Measurements from ENCODE around the gene MNAT1. TPM values are rescaled to one million over a fixed set of nuclear protein-coding genes. Genes with fewer than 3 reads are reported as not detected.

Gene MNAT1
- total RNA-seq, 1 experiment from 2014 or later, result 44.6 TPM

- H3K4me3 Mint-ChIP-seq (ENCODE audit: low read depth, unreplicated experiment), result no peak overlapping the region
- TF ChIP-seq CTCF (IDR thresholded peaks at IDR 0.05; ENCODE audit: unreplicated experiment), result no peak
- no peaks in the 10 kb centered on the region for H3K9me3 Mint-ChIP-seq (ENCODE audit: low read depth, unreplicated experiment)
- no peaks in the 10 kb centered on the region for H3K27me3 Mint-ChIP-seq (ENCODE audit: unreplicated experiment)
- no peak for DNase-seq
- no peak overlapping the region for H3K27ac Mint-ChIP-seq (ENCODE audit: unreplicated experiment)
- H3K4me1 Mint-ChIP-seq (ENCODE audit: low read depth, unreplicated experiment), result peaks cover 18% of the 10 kb centered on the region
- CTCF ChIA-PET, result no interaction called here
- H3K36me3 Mint-ChIP-seq (ENCODE audit: insufficient read depth, unreplicated experiment), result no peaks in the 10 kb centered on the region
- intact Hi-C loops (cut with micrococcal nuclease; ENCODE audit: unreplicated experiment), result no loop called here
- no TSS peak for BruUV-seq (replicated peaks)
Measured at GRCh38 chr14:60867503-60868172, 133.1 kb downstream of the MNAT1 start.

DNA sequence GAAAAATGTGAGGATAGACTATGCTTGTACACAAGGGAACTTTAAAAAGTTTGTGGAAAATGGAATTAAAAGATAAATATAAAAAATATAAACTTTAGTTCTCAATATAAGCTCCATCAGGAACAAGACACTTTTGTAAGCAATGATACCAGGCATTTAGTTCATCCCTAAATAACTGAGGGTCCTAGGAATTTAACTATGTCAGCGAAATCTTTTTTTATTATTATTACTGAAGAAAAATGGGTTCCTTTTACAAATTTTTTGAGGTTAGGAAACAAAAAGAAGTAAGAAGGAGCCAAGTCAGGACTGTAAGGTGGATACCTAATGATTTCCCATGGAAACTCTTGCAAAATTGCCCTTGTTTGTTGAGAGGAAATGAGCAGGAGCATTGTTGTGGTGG is 143.6 kb downstream of the MNAT1 start:
- Mint-ChIP-seq H3K4me1 (ENCODE audit: low read depth, unreplicated experiment) (peaks cover 11% of the 10 kb centered on the region), H3K4me3 (ENCODE audit: low read depth, unreplicated experiment) (no peak overlapping the region), H3K36me3 (ENCODE audit: insufficient read depth, unreplicated experiment) (no peaks in the 10 kb centered on the region), H3K27ac (ENCODE audit: unreplicated experiment) (no peak overlapping the region), H3K9me3 (ENCODE audit: low read depth, unreplicated experiment) (peaks cover 3% of the 10 kb centered on the region), H3K27me3 (ENCODE audit: unreplicated experiment) (no peaks in the 10 kb centered on the region)
- intact Hi-C loops (cut with micrococcal nuclease; ENCODE audit: unreplicated experiment), result no loop called here
- no TSS peak for BruUV-seq (replicated peaks)
- TF ChIP-seq CTCF (IDR thresholded peaks at IDR 0.05; ENCODE audit: unreplicated experiment), result no peak
- DNase-seq, result no peak
- CTCF ChIA-PET, result interaction anchor here (0.7 kb wide), 1 partner anchor 271 kb away, joined by 3 read pairs; no protein-coding TSS in a partner anchor

- CTCF ChIA-PET, result interaction anchor here (0.7 kb wide), 1 partner anchor 271 kb away, joined by 3 read pairs; no protein-coding TSS in a partner anchor
Measured at GRCh38 chr14:60878536-60878935, 144.0 kb downstream of the MNAT1 start.

DNA sequence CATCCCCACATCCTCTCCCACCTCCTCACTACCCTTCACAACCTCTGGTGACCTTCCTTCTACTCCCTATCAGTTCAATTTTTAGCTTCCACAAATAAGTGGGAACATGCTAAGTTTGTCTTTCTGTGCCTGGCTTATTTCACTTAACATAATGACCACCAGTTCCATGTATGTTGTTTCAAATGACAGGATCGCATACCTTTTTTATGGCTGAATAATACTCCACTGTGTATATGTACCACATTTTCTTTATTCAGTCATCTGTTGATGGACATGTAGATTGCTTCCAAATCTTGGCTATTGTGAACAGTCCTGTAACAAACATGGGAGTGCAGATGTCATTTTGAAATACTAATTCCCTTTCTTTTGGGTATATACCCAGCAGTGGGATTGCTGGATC is 147.7 kb downstream of the MNAT1 start:
- CTCF ChIA-PET, result no interaction called here
- Mint-ChIP-seq H3K36me3 (ENCODE audit: insufficient read depth, unreplicated experiment) (no peaks in the 10 kb centered on the region), H3K27me3 (ENCODE audit: unreplicated experiment) (no peaks in the 10 kb centered on the region), H3K27ac (ENCODE audit: unreplicated experiment) (no peak overlapping the region), H3K9me3 (ENCODE audit: low read depth, unreplicated experiment) (peaks cover 9% of the 10 kb centered on the region), H3K4me1 (ENCODE audit: low read depth, unreplicated experiment) (no peaks in the 10 kb centered on the region), H3K4me3 (ENCODE audit: low read depth, unreplicated experiment) (no peak overlapping the region)
- BruUV-seq (replicated peaks), result no TSS peak
- no peak for DNase-seq
- intact Hi-C loops (cut with micrococcal nuclease; ENCODE audit: unreplicated experiment), result no loop called here
- TF ChIP-seq CTCF (IDR thresholded peaks at IDR 0.05; ENCODE audit: unreplicated experiment), result no peak

More at GRCh38 chr14:60878536-60878935, 144.0 kb downstream of the MNAT1 start:
- Mint-ChIP-seq H3K27me3 (ENCODE audit: unreplicated experiment) (no peaks in the 10 kb centered on the region), H3K4me3 (ENCODE audit: low read depth, unreplicated experiment) (no peak overlapping the region), H3K4me1 (ENCODE audit: low read depth, unreplicated experiment) (peaks cover 11% of the 10 kb centered on the region), H3K36me3 (ENCODE audit: insufficient read depth, unreplicated experiment) (no peaks in the 10 kb centered on the region), H3K27ac (ENCODE audit: unreplicated experiment) (no peak overlapping the region), H3K9me3 (ENCODE audit: low read depth, unreplicated experiment) (peaks cover 3% of the 10 kb centered on the region)
- no peak for TF ChIP-seq CTCF (IDR thresholded peaks at IDR 0.05; ENCODE audit: unreplicated experiment)
- intact Hi-C loops (cut with micrococcal nuclease; ENCODE audit: unreplicated experiment), result no loop called here
- BruUV-seq (replicated peaks), result no TSS peak
- no peak for DNase-seq
